HG03469 (cell line): ENCODE data around the gene TBC1D9B.
A peak's percentile ranks its signal among the peaks of the same experiment; 100 is the strongest.

ENCODE experiments used
- ATAC-seq: cut with Tn5 transposase; IDR thresholded peaks from one replicate; pipeline ENCODE4 v1.9.1; 2021; ENCODE audit warnings: mild to moderate bottlenecking, moderate library complexity, moderate number of reproducible peaks; ENCODE audit not compliant: unreplicated experiment

The TBC1D9B gene

DNA sequence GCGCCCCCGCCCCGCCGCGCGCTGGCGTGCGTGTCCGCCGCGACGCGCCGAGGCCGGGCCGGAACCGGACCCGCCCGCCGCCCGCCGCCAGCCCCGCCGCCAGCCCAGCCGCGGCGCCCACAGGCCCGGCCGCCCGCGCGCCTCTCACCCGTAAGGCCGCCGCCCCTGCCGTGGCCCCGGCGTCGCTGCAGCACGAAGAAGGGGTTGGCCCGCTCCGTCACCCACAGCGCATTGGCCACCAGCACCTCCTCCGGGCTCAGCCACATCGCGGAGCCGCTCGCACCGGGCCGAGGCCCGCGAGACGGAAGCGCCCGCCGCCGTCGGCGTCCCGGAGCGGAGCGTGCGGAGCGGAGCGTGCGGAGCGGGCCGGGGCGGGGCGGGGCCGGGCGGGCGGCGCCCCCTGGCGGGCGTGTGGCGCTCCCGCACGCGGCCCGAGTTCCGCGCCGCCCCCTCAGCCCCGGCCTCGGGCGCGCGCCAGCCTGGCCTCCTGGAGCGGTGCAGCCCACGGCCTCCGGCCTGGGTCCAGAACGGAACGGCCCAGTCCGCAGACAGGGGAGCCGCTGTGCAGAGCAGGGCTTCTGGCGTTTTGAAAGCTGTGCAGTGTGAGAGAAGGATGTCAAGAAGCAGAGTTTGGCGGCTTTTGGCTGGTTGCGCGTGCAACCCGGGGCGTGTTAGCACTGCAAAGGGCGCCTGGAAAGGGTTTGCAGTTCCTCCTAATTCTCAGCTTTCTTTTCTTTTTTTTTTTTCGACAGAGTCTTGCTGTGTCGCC lies at the start of gene TBC1D9B:
TBC1D9B (minus strand) TSS at position 342 of the 769 bp plus-strand sequence; CDS start at position 266, 76 bp downstream.
- peak; percentile 53 for ATAC-seq

DNA sequence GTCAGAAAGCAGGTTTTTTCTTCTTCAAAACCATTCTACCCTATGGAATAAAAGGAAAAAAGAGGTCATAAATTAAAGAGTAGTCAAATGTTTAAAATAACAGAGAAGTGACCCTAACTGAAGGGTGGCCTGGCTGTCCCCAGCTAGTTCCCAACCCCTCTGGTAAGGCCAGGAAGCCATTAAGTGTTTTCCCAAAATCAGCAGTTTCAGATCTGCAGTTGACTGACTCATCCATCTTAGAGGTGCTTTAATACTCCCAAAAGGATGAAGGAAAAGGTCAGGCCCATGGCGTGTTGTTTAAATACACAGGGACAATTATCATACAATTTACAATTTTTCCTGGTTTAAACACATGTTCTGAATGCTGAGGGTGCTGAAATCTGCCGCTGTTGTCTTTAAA lies 47.9 kb upstream of the TBC1D9B start:
- no peak for ATAC-seq

DNA sequence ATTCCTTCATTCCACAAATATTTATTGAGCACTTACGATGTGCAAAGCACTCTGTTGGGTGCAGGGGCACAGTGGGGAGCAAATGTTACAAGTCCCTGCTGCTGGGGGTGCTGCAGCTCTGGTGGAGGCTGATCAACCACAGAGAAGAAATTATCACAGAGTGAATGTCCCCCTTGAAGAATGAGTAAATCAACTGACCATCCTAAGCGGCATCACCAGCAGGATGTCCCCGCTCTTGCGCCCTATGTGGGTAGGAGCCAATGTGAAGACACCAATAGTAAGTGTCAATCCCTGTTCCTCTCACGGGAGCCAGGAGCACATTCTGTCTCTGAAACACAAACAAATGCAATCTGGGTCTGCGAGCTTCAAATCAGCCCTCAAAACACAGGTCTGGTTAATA lies 47.4 kb upstream of the TBC1D9B start:
- no peak for ATAC-seq

DNA sequence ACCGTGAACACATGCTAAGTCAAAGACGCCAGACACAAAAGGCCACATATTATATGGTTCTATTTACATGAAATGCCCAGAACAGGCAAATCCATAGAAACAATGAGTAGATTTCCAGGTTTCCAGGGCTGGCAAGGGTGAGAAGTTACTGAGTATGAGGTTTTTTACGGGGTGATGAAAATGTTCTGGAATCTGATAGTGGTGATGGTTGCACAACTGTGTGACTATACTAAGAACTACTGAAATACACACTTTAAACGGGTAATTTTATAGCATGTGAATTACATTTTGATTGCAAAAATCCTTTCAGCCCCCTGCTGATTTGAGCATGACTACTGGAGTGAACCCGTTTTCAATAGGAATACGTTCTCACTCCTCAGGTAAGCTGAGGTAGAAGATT lies 46.7 kb upstream of the TBC1D9B start:
- no peak for ATAC-seq

DNA sequence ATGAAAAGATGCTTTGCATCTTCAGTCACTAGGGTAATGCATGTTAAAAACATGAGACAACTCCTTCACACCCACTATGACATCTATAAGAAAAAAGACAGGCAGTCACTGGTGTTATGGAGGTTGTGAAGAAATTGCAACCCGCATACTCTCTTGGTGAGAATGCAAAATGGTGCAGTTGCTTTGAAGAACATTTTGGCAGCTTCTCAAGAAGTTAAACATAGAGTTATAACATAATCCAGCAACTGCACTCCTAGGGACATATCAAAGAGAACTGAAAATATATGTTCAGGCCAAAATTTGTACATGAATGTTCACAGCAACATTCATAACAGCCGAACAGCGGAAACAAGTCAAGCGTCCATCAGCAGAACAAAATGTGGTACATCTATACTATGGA lies 46.3 kb upstream of the TBC1D9B start:
- ATAC-seq, result no peak

DNA sequence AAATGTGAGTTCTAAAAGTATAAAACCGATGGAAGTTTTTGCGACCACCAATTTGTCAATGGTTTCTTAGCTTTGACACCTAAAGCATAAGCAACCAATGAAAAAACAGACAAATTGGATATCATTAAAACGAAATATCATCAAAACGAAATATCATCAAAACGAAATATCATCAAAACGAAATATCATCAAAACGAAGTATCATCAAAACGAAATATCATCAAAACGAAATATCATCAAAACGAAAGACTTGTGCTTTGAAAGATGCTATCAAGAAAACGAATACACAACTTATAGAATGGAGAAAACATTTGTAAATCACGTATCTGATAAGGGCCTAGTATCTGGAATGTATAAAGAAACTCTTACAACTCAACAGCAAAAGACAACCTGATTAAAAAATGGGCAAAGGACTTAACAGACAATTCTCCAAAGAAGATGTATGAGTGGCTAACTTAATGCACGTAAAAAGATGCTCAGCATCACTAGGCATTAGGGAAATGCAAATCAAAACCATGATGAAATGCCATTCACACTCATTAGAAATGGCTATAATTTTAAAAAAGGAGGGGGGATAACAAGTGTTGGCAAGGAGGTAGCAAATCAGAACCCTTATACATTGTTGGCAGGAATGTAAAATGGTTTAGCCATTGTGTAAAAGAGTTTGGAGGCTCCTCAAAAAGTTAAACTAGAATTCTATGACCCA lies 29.4 kb upstream of the TBC1D9B start:
- no peak for ATAC-seq

DNA sequence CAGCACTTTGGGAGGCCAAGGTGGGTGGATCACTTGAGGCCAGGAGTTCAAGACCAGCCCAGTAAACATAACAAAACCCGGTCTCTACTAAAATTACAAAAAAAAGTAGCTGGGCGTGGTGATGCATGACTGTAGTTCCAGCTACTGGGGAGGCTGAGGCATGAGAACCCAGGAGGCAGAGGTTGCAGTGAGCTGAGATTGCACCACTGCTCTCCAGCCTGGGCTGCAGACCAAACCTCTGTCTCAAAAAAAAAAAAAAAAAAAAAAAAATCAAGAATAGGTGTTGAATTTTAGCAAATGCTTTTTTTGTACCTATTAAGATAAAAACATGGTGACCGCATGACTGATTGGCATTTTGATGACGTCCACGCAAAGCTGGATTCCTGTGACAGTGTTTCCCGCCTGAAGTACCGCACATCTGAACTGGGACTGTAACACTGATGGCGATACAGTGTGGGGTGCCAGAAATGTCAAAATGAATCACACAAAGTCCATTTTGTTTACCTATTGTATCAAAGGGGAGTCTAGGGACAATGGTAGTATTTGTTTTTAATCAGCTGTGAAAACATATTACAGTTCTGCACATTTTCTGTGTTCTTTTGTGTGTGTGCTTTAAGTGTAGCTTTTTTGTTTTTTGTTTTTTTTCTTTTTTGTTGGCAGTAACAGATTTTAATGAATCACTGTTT lies 23.2 kb upstream of the TBC1D9B start:
- ATAC-seq, result no peak

DNA sequence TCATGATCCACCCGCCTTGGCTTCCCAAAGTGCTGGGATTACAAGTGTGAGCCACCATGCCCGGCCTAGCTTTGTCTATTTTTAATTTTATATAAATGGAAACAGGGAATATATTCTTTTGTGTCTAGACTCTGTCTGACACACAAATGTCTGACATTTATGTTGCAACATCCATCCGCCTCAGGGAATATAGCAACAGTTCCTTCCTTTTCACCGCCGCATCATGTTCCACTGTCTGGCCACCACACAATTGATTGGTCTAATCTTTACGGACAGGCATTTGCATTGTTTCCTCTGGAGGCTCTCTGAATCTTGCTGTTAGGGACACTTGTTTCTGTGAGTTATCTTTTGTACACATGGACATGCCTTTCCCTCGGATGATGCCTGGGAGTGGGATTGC lies 20.1 kb upstream of the TBC1D9B start:
- no peak for ATAC-seq

DNA sequence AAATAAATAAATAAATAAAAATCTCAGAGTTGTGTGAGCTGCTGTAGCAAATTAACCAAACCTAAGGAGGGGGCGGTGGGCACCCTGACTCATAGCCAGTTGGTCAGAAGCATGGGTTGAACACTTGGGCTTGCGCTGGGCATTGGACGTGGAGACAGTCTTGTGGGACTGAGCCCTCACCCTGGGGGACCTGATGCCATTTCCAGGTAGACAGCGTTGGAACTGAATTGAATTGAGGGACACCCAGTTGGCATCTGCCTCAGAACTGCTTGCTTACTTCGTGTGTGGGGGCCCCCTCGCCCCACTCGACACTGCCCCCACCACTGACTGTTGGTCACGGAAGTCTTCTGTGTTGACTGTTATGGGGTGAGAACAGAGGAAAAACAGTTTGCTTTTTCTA lies 19.0 kb upstream of the TBC1D9B start:
- no peak for ATAC-seq

DNA sequence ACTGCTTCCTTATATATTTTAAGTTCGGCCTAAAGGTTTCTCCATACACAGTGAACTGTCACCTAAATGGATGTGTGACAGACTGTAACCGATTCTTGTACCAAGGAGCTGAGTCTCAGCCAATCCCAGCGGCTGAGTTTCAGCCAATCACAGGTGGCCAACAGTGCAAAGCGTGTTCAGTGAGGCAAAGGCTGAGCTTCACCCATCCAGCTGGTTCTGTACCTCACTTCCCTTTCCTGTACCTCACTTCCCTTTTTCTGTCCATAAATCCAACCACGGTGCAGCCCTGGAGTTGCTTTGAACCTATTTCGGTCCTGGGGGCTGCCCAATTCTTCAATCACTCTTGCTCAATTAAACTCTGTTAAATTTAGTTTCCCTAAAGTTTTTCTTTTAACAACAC lies 15.7 kb upstream of the TBC1D9B start:
- no peak for ATAC-seq

DNA sequence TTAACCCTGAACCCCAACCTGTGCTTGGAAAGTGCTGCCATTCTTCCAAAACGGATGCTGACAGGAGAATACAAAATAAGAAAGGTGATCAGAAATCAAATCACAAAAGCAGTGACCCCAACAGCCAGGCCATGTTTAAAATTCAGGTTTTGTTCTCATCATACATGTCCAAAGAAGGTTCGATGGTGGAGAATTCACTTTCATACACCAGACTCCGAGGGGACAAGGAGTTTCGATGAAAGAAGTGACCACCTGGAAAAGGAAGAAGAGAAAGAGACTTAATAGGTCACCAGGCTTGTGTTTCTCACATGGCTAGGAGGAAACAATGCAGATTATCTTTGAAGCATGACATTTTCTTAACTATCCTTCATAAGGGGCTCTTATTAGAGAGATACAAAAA lies 12.5 kb upstream of the TBC1D9B start:
- no peak for ATAC-seq

DNA sequence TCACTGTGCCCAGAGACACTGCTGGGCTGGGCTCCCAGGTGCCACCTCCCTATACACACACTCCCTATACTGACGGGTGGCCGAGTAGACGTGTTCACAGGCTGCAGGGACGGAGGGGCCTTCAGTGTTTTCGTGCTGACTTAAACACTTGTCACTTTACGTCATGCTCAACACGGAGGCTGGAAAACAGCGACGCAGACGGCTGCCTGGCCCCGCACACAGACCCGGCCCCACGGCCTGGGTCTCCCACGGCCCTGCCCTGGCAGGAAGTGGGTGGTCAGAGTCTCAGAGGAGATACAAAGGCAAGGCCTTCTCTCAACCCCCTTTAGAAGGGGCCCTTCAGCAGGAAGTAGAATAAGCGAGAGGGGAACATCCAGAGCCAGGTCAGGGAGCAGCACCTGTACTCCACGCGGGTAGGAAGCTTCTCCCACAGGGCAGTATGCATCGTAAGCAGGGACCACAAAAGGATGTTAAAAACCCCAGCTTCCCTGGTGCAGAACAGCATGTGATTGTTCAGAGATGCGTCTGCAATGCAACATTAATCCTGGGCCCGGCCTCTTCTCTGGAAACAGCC lies 11.9 kb upstream of the TBC1D9B start:
- no peak for ATAC-seq

DNA sequence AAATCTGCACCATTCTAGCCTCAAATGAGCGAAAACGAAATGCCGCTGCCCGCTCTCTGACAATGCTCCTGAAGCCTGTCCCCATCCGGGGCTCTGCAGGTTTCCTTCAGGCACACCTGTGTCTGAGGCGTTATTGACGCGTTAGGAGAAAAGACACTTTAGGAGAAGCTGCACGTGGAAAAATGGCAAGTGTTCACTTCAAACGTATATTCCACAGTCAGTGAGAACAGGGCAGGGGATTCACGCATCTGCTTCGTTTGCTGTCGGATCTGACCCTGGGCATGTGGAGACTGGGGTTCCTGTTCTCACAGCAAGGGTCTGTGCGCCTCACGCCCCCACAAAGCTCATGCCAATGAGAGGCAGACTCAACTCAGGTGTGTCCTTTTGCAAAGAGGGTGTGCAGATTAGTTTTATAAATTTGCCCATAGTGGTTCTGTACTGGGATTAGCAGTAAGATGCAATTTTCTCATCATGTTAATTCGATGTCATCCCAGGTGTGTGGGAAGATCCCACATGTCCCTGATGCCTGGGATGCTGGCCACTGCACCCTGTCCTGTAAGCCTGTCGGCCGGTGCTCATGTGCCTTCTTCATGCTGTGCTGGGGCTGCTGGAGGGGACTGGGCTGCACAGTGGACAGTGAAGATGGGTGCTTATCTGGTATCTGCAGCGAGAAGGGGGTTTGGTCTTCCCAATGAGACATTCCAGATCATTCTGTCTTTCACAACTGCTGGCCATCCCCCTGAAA lies 11.2 kb upstream of the TBC1D9B start:
- no peak for ATAC-seq

DNA sequence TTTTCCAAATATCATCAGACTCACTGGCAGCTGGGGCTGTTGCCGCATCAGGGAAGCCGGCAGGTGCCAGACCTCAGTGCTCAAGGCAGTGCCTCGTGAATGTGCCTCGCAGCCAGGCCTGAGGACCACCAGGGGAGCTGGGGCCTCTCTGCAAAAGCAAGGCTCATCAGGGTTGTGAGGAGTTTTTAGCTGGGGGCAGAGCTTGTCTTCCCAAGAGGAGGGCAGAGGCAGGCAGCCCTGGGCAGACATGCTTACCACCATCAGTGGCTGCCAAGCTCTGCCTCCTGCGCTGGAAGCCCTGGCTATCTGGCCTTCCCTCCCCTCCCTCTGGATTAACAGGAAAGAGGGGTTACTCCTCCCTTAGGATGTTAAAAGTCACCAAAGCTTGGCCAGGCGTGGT lies 8.8 kb upstream of the TBC1D9B start:
- ATAC-seq, result no peak

DNA sequence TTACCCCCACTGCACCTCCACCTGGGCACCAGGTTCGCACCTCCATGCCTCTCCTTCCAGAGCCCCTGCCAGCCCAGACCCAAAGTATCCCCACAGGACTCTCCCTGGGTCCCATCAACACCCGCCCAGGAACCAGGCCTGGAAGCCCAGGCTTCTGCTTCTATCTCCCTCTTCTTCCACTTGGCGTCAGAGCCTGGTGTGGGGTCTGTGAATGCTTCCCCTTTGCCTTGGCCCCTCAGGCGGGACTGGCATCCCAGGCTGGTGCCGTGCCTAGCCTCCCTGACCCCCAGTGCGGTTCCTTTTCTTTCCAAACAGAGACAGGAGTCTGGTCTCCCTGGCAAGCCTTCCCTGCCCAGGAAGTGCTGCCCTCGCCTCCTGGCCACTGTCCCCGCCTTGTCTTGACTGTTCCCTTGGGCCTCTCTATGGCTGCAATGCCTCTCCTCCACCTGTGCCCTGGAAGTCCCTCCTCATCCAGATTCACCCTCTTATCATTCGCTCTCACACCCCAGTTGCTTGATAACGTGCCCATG lies 7.8 kb upstream of the TBC1D9B start:
- no peak for ATAC-seq

DNA sequence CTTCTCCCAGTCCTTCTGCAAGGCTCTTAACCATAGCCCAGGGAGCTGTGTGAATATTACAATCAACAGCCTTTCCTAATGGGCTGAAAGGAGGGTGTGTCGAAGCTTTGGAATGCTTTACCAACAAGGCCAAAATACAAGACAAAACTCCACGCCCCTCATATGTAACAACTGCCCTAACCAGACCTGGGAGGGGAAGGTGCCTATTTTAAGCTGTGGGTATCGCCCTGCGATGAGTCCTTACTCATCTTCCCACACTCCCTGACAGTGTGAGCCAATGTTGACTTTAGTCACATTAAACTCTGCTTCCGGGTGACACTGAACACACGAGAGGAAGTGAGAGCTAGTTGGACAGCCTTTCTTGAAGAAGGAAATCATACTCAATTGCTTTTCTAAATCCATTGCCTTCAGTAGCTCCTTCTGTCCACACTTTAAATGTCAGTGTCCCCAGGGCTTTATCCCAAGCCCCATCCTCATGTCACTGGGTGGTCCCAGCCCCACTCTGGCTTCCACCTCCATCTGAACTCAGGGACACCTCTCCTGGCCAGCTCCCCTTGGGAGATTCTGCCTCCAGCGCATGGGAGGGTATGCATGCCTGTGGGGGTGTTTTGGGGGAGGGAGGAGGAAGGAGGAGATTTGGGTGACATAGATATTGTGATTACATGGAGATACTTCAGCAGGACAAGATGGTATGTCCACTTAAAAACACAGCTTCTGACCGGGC lies 6.5 kb upstream of the TBC1D9B start:
- peak; percentile 48 for ATAC-seq

DNA sequence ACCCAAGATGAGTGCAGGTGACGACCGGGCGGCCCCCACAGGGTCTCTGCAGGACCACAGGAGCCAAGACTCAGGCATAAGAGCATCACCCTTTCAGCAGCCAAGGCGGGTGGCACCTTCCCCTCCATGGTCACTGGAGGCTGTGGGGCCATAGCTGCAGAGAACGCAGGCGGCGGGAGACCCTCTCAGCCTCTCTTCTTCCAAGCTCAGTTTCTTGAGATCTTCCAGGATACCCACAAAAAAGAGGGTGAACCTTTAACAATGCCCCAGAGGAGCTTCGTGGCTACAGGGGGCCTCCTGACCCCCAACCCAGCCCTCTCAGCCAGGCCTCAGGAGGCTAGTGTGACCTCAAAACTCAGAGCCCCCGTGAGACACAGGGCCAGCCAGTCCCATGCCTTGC lies 5.8 kb upstream of the TBC1D9B start:
- no peak for ATAC-seq

DNA sequence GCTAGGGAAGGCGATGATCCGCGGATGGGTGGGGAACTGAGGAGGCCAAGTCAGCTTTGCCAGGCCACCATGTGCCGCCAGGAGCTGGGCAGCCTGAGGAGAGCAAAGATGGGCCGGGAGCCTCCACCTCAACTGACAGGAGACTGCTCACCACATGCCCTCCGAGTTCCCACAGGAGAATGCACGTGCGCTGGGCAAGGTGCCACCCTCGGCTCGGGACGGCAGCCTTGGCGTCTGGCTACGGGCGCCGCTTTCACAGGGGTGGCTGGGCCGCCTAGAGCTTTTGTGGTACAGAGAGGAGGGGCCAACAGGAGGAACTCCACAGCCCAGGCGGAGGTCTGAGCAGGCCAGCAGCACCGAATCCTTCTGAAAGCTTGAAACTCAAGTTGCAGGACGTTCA lies 5.3 kb upstream of the TBC1D9B start:
- no peak for ATAC-seq

DNA sequence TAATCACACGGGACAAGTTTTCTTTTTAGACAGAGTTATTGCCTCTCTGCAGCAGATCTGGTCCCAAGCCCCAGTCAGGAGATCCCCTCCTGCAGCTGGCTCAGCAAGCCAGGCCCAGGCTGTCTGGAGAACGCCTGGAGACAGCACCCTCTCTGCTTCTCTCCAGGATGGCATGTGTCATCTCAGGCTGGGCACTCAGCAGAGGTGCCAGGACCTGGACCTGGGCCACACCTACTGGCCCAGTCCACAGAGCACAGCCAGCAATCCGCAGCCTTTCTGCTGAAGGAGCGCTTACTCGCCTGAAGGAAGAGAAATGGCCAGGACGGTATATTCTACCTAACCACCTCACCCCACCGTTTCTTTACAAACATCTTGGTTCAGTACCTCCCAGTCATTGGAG lies 4.7 kb upstream of the TBC1D9B start:
- no peak for ATAC-seq

DNA sequence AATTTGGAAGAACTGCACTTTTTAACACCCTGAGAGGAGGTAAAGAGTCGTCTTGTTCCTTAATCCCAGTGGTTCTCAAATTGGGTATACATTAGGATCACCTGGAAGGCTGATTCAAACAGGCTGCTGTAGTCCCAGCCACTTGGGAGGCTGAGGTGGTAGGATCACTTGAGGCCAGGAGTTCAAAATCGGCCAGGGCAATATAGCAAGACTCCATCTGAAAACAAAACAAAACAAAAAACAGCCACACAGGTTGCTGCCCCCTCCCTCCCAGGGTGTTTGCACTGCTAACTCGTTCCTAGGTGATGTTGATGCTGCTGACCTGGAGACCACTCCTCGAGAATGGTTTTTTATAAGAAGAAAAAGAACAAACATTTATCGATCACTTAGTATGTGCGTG lies 1.5 kb upstream of the TBC1D9B start:
- no peak for ATAC-seq
